ENCODE results near the gene TARBP2.

Gene TARBP2

DNA sequence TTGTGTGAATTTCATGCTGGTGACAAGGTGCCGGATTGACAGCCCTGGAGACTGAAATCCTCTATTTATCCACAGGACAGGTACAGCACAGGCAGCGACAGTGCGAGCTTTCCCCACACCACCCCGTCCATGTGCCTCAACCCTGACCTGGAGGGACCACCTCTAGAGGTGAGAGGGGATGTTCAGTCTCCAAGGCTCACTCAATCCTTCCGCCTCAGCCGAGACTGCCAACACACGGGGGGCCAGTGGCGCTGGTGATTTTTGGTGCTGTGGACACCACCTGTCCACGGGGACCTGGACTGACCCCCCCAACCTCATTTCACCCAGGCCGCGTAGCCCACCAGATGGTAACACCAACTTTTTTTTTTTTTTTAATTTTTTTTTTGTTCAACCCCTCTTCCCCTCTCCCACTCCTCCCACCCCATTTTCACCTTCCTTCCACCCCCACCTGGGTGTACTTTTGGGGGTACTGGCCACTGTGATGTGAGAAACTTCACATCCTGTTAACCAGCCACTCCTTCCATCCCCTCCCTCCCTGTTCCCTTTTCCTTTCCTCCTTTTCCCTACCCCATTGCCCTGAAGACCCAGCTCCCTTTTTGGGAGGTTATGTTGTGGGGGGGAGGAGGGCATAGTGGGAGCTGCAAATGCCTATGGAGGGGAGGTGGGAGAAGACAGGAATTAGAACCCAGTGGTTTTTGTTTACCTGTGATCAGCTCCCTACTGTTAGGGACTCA, 36.2 kb upstream of the TARBP2 start:
- DNase-seq (ENCODE audit: low read depth), result no peak
- TF ChIP-seq, protein P1, sequence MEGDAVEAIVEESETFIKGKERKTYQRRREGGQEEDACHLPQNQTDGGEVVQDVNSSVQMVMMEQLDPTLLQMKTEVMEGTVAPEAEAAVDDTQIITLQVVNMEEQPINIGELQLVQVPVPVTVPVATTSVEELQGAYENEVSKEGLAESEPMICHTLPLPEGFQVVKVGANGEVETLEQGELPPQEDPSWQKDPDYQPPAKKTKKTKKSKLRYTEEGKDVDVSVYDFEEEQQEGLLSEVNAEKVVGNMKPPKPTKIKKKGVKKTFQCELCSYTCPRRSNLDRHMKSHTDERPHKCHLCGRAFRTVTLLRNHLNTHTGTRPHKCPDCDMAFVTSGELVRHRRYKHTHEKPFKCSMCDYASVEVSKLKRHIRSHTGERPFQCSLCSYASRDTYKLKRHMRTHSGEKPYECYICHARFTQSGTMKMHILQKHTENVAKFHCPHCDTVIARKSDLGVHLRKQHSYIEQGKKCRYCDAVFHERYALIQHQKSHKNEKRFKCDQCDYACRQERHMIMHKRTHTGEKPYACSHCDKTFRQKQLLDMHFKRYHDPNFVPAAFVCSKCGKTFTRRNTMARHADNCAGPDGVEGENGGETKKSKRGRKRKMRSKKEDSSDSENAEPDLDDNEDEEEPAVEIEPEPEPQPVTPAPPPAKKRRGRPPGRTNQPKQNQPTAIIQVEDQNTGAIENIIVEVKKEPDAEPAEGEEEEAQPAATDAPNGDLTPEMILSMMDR (conservative IDR thresholded peaks at IDR 0.05; ENCODE audit: low read depth, low read length), result no peak
- H3K4me3 ChIP-seq (ENCODE audit: low read length), result no peak overlapping the region

DNA sequence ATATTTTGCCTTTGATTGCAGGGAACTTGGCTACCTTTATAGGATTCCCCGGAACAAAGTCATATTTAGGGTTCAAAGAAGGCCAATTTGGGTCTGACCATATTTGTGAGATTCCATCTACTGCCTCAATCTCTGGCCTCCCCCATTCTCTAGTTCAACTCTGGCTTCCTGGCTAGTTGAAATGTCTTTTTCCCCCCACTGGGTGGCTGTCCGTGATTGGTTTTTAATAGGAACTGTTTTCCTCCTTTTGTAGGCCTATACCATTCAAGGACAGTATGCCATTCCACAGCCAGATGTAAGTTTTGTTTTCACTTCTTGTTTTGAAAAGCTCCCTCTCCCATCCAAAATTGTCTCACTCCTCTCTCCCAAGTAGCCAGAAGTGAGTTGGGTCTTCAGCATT, 35.4 kb upstream of the TARBP2 start:
- no peak for DNase-seq (ENCODE audit: low read depth)
- no peak overlapping the region for H3K4me3 ChIP-seq (ENCODE audit: low read length)
- TF ChIP-seq, protein P1 (conservative IDR thresholded peaks at IDR 0.05; ENCODE audit: low read depth, low read length), result no peak

DNA sequence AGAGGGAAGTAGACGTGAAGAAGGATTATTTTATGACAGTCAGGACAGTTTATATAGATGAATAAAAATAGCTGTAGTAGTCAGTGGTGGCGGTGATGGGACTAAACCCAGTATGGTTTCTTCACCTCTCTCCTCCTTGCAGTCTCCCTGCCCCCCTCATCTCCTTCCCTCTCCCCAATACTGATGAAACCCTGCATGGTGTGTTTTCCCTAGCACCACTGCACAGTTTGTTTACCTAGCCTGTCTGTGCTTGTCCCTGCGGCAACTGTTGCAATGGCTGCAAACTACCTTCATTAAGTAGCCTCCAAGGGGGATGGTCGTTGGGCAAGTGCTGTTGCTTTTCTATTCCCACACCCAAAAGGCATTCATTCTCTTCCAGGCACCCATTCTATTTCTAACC, 34.4 kb upstream of the TARBP2 start:
- DNase-seq (ENCODE audit: low read depth), result no peak
- no peak overlapping the region for H3K4me3 ChIP-seq (ENCODE audit: low read length)
- TF ChIP-seq, protein P1 (conservative IDR thresholded peaks at IDR 0.05; ENCODE audit: low read depth, low read length), result no peak

DNA sequence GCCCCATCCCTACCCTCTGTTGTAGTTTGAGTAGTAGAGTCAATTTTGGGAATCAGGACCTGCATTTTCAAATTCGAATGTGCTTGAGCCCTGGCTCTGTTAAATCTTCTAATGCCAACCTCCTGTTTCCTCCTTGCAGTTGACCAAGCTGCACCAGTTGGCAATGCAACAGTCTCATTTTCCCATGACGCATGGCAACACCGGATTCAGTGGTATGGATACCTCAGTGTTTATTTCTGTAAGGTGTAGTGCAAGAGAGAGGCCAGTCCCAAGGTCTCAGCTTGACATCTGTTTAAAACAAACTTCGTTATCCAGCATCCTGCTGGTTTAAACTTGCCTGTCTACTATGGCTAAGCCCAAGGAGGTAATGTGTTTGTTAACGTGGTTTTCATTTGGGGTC, 34.0 kb upstream of the TARBP2 start:
- no peak overlapping the region for H3K4me3 ChIP-seq (ENCODE audit: low read length)
- TF ChIP-seq, protein P1 (conservative IDR thresholded peaks at IDR 0.05; ENCODE audit: low read depth, low read length), result no peak
- DNase-seq (ENCODE audit: low read depth), result no peak

DNA sequence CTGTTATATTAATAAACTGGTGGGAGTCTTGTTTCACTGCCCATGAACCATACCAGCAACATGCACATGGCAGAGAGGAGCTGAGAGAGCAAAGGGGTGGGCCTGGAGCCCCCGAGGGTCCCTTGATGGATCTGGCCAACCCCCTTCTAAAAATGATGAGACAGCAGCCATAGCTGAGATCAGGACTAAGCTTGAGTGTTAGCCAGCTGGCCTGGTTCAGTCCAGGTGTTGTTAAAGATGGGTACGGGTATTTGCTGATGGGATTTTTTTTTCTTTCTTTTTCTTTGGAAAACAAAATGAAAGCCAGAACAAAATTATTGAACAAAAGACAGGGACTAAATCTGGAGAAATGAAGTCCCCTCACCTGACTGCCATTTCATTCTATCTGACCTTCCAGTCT, 33.2 kb upstream of the TARBP2 start:
- no peak overlapping the region for H3K4me3 ChIP-seq (ENCODE audit: low read length)
- DNase-seq (ENCODE audit: low read depth), result no peak
- TF ChIP-seq, protein P1 (conservative IDR thresholded peaks at IDR 0.05; ENCODE audit: low read depth, low read length), result no peak

DNA sequence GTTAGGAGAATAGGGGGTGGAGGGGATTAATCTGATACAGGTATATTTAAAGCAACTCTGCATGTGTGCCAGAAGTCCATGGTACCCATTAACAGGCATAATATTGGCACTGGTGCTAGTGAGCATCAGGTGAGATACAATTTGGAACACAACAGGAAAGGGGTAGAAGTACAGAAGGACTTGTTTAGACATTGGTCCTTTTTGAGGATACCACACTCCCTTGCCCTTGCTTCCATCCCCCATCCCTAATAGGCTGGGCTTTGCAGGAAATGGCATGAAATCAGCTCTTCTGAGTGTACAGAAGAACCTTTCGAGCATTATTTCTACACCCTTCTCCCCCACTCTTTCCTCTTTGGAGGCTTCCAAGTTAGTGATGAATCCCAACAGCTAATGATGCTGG, 32.8 kb upstream of the TARBP2 start:
- no peak overlapping the region for H3K4me3 ChIP-seq (ENCODE audit: low read length)
- TF ChIP-seq, protein P1 (conservative IDR thresholded peaks at IDR 0.05; ENCODE audit: low read depth, low read length), result no peak
- DNase-seq (ENCODE audit: low read depth), result no peak

DNA sequence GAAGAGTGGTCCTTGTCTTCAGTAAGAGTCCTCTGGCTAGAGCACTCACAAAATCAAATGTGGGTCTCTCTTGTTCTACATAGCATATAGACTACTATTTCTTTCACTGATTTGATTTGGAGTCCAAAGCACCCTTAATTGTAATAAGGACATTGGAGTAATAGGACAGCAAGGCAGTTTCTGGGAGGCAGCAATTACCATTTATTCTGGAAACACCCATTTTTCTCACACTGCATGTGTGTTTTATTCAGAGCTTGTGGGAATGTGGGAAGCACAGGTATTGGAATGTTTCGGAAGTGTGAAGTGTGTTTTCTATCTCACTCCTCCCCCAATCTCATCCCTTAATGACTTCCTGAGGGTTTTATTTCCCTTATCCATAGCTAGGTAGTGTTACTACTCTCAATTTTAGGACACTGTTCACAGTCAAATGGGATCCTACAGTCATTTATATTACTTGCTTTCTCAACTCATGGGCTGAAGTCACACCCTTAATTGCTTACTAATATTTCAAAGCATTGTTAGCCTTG, 29.0 kb upstream of the TARBP2 start:
- H3K4me3 ChIP-seq (ENCODE audit: low read length), result no peak overlapping the region
- DNase-seq (ENCODE audit: low read depth), result no peak
- TF ChIP-seq, protein P1 (conservative IDR thresholded peaks at IDR 0.05; ENCODE audit: low read depth, low read length), result no peak

Data from retinal pigment epithelial cell (primary cell).